ENCODE results near the gene SH3RF3. TPM values are rescaled to one million over a fixed set of nuclear protein-coding genes. Genes with fewer than 3 reads are reported as not detected.

The SH3RF3 gene
- polyA plus RNA-seq, 1 donor (not counting 4 experiments of a cell fraction or from before 2014, with no cell fraction given): 0.08 TPM

GRCh38 chr2:109143214-109144187, 14.5 kb downstream of the SH3RF3 start:
- Histone ChIP-seq H4K20me1 (ENCODE audit: control insufficient read depth, extremely low read depth, insufficient read depth, low read length) (no peaks in the 10 kb centered on the region), H3K4me2 (ENCODE audit: control insufficient read depth, extremely low read depth, insufficient read depth, low read depth, low read length) (no peak overlapping the region), H3K27ac (ENCODE audit: control insufficient read depth, insufficient read depth, low read length) (no peak overlapping the region), H3K36me3 (ENCODE audit: control insufficient read depth in 2 of 2, extremely low read depth in 1 of 2, insufficient read depth in 2 of 2, low read length in 2 of 2) (no peaks in the 10 kb centered on the region), H3K27me3 (ENCODE audit: control insufficient read depth, extremely low read depth, insufficient read depth, low read length) (peaks cover 21% of the 10 kb centered on the region), H3K9me3 (ENCODE audit: control insufficient read depth, low read depth, low read length) (no peaks in the 10 kb centered on the region), H3K79me2 (ENCODE audit: control insufficient read depth, insufficient read depth, low read length) (no peaks in the 10 kb centered on the region), H3K9ac (ENCODE audit: control insufficient read depth, extremely low read depth, insufficient read depth, low read length) (no peak overlapping the region), H2AFZ (ENCODE audit: control insufficient read depth, low read length) (no peak overlapping the region), H3K4me3 (ENCODE audit: control insufficient read depth in 2 of 3, extremely low read depth in 1 of 3, insufficient read depth in 2 of 3, low read depth in 1 of 3, low read length in 3 of 3) (no peak overlapping the region), H3K9me1 (ENCODE audit: control insufficient read depth, extremely low read depth, insufficient read depth, low read length) (no peaks in the 10 kb centered on the region), H3K4me1 (ENCODE audit: control insufficient read depth, extremely low read depth, insufficient read depth, low read length) (no peaks in the 10 kb centered on the region)
- FAIRE-seq (no peak), DNase-seq (ENCODE audit: low read depth, low spot score) (no peak)
- TF ChIP-seq EZH2 (IDR thresholded peaks at IDR 0.05; ENCODE audit: low read length) (no peak), CTCF (optimal IDR thresholded peaks at IDR 0.05 in 1 of 3, IDR thresholded peaks at IDR 0.05 in 1 of 3, conservative IDR thresholded peaks at IDR 0.05 in 1 of 3; ENCODE audit: extremely low read depth in 1 of 3, insufficient read depth in 2 of 3, low read length in 3 of 3) (no peak)
- dilution Hi-C loops (cut with MboI; ENCODE audit: extremely low pct_ligation_motif_present, low sequenced_read_pairs): no loop called here

DNA sequence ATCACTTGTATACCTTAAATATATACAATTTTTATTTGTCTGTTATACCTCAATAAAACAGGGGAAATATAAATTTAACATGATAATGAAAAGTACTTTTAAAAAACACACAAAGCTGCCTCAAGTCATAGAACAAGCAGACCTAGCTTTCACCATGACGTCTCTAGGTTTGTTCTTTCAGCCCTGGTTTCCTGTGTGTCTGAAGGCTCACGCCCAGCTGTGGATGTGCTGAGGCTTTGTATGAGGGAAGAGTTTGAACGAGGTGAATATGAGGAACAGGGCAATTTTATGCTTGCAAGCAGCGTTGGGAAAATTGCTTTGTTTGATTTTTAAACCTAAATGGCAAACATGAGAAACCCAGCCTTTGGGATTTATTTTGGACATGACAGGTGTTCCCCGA, 15.3 kb downstream of the SH3RF3 start:
- TF ChIP-seq EZH2 (IDR thresholded peaks at IDR 0.05; ENCODE audit: low read length) (no peak), CTCF (optimal IDR thresholded peaks at IDR 0.05 in 1 of 3, IDR thresholded peaks at IDR 0.05 in 1 of 3, conservative IDR thresholded peaks at IDR 0.05 in 1 of 3; ENCODE audit: extremely low read depth in 1 of 3, insufficient read depth in 2 of 3, low read length in 3 of 3) (no peak)
- no peaks in the 10 kb centered on the region for H3K9me3 ChIP-seq (ENCODE audit: control insufficient read depth, low read depth, low read length)
- no peaks in the 10 kb centered on the region for H4K20me1 ChIP-seq (ENCODE audit: control insufficient read depth, extremely low read depth, insufficient read depth, low read length)
- no peak for DNase-seq (ENCODE audit: low read depth, low spot score)
- H3K9ac ChIP-seq (ENCODE audit: control insufficient read depth, extremely low read depth, insufficient read depth, low read length): no peak overlapping the region
- H2AFZ ChIP-seq (ENCODE audit: control insufficient read depth, low read length): no peak overlapping the region
- H3K79me2 ChIP-seq (ENCODE audit: control insufficient read depth, insufficient read depth, low read length): no peaks in the 10 kb centered on the region
- peaks cover 24% of the 10 kb centered on the region for H3K27me3 ChIP-seq (ENCODE audit: control insufficient read depth, extremely low read depth, insufficient read depth, low read length)
- H3K4me3 ChIP-seq (ENCODE audit: control insufficient read depth in 2 of 3, extremely low read depth in 1 of 3, insufficient read depth in 2 of 3, low read depth in 1 of 3, low read length in 3 of 3): no peak overlapping the region
- H3K36me3 ChIP-seq (ENCODE audit: control insufficient read depth in 2 of 2, extremely low read depth in 1 of 2, insufficient read depth in 2 of 2, low read length in 2 of 2): no peaks in the 10 kb centered on the region
- no peaks in the 10 kb centered on the region for H3K4me1 ChIP-seq (ENCODE audit: control insufficient read depth, extremely low read depth, insufficient read depth, low read length)
- dilution Hi-C loops (cut with MboI; ENCODE audit: extremely low pct_ligation_motif_present, low sequenced_read_pairs): no loop called here
- H3K4me2 ChIP-seq (ENCODE audit: control insufficient read depth, extremely low read depth, insufficient read depth, low read depth, low read length): no peak overlapping the region
- no peak for FAIRE-seq
- H3K27ac ChIP-seq (ENCODE audit: control insufficient read depth, insufficient read depth, low read length): no peak overlapping the region
- no peaks in the 10 kb centered on the region for H3K9me1 ChIP-seq (ENCODE audit: control insufficient read depth, extremely low read depth, insufficient read depth, low read length)

All from keratinocyte (primary cell).